Mucosa of stomach (tissue), 1 donor: Measurements from ENCODE around the gene PRORP.
A peak's percentile ranks its signal among the peaks of the same experiment; 100 is the strongest.

Experiments
- H3K27me3 ChIP-seq: one replicate; pipeline ENCODE4 v1.7.0; 2013; ENCODE audit warnings: mild to moderate bottlenecking, low read length; ENCODE audit not compliant: control insufficient read depth, insufficient read depth
- H3K36me3 ChIP-seq: one replicate; pipeline ENCODE4 v1.7.0; 2013; ENCODE audit warnings: low read length; ENCODE audit not compliant: control insufficient read depth, insufficient read depth
- H3K4me1 ChIP-seq: one replicate; pipeline ENCODE4 v1.7.0; 2013; ENCODE audit warnings: mild to moderate bottlenecking, low read length; ENCODE audit not compliant: control insufficient read depth, insufficient read depth
- H3K4me3 ChIP-seq: one replicate; pipeline ENCODE4 v1.7.0; 2013; ENCODE audit warnings: low read length
- H3K9ac ChIP-seq: one replicate; pipeline ENCODE4 v1.7.0; 2013; ENCODE audit warnings: mild to moderate bottlenecking, low read length, moderate library complexity
- H3K9me3 ChIP-seq: one replicate; pipeline ENCODE4 v1.7.0; 2013; ENCODE audit warnings: mild to moderate bottlenecking, low read length, moderate library complexity; ENCODE audit not compliant: control insufficient read depth
- donor health status: Pancreatic carcinoma.

The PRORP gene

DNA sequence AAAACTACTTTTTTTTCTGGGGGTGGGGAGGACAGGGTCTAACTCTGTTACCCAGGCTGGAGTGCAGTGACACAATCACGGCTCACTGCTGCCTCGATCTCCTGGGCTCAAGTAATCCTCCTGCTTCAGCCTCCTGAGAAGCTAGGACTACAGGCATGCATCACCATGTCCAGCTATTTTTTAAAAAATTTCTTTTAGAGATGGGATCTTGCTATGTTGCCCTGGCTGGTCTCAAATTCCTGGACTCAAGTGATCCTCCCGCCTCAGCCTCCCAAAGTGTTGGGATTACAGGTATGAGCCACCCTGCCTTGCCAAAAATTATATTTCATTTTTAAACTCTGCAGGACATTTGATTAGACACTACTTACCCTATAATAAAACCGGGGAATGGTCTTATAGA, 6.1 kb upstream of the PRORP start:
- H3K36me3 ChIP-seq, result peaks cover 5% of the 10 kb centered on the region
- no peaks in the 10 kb centered on the region for H3K27me3 ChIP-seq
- no peak overlapping the region for H3K4me3 ChIP-seq
- no peak overlapping the region for H3K9ac ChIP-seq
- no peaks in the 10 kb centered on the region for H3K4me1 ChIP-seq
- no peaks in the 10 kb centered on the region for H3K9me3 ChIP-seq

DNA sequence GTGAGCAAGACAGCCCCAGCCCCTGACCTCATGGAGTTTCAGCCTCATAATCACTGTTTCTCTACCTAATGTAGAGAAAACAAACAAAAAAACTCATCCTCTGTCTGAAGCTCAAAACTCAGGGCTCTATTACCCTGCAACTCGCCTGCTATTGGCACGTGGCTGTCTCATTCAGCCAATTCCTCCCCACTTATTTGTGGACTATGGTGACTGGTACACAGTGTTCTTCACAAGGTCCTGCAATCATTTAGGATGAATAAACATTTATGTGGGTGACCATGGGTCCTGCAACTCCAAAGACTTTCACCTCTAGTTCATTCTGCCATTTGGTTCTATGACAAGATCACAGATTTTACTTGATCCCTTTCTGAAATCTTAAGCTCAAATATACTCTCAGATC, 5.2 kb upstream of the PRORP start:
- Histone ChIP-seq H3K9ac (no peak overlapping the region), H3K4me3 (no peak overlapping the region), H3K36me3 (peaks cover 5% of the 10 kb centered on the region), H3K4me1 (no peaks in the 10 kb centered on the region), H3K9me3 (no peaks in the 10 kb centered on the region), H3K27me3 (no peaks in the 10 kb centered on the region)

DNA sequence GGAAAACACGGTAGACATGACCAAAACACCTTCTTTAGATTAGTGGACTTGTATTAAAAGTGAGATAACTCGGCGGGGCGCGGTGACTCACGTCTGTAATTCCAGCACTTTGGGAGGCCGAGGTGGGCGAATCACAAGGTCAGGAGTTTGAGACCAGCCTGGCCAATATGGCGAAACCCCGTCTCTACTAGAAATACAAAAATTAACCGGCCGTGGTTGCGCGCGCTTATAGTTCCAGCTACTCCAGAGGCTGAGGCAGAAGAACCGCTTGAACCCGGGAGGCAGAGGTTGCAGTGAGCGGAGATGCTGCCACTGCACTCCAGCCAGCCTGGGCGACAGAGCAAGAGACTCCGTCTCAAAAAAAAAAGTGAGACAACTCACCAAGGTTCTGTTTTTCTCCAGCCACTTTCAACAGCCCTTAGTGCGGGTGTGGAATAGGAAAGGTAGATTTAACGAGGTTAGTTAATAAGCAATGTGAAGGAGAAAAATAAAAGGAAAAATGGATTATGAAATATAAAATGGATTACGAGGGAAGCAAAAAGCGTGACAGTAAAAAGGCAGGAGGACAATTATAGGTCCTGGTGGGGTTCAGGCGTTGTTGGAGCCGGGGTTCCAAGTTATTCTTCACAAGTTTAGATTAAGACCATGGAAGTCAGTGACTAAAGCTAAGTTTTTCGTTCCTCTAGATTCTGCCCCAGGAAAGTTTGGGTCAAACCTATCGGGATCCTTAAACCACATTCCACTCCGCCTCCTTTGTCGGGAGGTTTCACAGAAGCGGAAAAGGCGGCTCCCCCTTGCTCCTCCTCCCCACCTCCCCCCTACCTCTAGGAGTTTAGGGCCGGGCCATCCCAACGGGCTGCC, 1.1 kb upstream of the PRORP start:
- Histone ChIP-seq H3K9me3 (no peaks in the 10 kb centered on the region), H3K27me3 (no peaks in the 10 kb centered on the region), H3K4me1 (peaks cover 9% of the 10 kb centered on the region), H3K4me3 (peak overlapping the region; percentile 88), H3K9ac (peak overlapping the region; percentile 95), H3K36me3 (no peaks in the 10 kb centered on the region)

DNA sequence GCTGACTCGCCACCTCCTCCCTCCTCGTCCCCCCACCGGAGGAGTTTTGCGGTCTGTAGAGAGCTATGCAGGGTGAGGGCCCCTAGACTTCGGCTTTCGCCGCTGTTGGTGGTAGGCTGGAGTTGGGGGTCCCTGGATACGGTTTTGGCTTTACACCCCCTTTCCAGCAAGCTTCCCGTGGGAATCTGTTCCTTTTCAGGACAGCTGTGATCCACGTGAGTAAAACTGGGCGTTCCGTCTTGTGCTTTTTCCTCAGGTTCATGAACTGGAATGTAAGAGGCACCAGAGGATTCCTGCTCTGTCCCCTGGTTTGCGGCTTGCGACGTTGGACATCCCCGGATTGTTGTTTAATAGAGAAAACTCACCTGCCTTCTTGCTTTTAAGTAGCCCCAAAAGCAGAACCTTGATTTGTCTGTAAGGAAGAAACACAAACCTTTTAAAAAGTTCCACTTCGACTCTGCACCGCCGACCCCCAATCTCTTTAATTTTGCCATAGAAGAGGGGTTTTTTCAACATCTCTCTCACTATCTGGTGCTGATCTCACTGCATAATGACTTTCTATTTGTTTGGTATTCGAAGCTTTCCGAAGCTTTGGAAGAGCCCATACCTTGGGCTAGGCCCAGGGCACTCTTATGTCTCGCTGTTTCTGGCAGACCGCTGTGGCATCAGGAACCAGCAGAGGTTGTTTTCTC, 490 bp downstream of the PRORP start:
- Histone ChIP-seq H3K36me3 (no peaks in the 10 kb centered on the region), H3K27me3 (no peaks in the 10 kb centered on the region), H3K4me3 (peak overlapping the region; percentile 88), H3K9me3 (no peaks in the 10 kb centered on the region), H3K4me1 (peaks cover 9% of the 10 kb centered on the region), H3K9ac (peak overlapping the region; percentile 95)

DNA sequence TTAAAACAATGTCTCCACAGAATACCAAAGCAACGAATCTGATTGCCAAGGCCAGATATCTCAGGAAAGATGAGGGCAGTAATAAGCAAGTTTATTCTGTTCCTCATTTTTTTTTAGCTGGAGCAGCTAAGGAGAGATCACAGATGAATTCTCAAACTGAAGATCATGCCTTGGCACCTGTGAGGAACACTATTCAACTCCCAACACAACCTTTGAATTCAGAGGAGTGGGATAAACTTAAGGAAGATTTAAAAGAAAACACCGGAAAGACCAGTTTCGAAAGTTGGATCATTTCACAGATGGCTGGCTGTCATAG, 994 bp downstream of the PRORP start:
- H3K4me3 ChIP-seq, result peak overlapping the region; percentile 88
- peaks cover 9% of the 10 kb centered on the region for H3K4me1 ChIP-seq
- H3K9ac ChIP-seq, result peak overlapping the region; percentile 95
- H3K36me3 ChIP-seq, result no peaks in the 10 kb centered on the region
- no peaks in the 10 kb centered on the region for H3K9me3 ChIP-seq
- H3K27me3 ChIP-seq, result no peaks in the 10 kb centered on the region

DNA sequence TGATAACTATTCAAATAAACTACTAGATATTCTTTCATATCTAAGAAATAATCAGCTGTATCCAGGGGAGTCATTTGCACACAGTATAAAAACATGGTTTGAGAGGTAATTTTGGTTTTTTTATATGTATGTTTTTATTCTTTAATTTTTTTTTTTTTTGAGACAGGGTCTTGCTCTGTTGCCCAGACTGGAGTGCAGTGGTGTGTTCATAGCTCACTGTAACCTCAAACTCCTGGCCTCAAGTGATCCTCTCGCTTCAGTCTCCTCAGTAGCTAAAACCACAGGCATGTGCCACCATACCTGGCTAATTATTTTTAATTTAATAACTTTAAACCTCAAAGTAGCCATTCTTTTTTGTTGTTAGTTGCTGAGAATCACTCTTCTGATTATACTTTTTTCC, 1.8 kb downstream of the PRORP start:
- Histone ChIP-seq H3K4me1 (peaks cover 9% of the 10 kb centered on the region), H3K27me3 (no peaks in the 10 kb centered on the region), H3K36me3 (no peaks in the 10 kb centered on the region), H3K9ac (no peak overlapping the region), H3K9me3 (no peaks in the 10 kb centered on the region), H3K4me3 (no peak overlapping the region)

DNA sequence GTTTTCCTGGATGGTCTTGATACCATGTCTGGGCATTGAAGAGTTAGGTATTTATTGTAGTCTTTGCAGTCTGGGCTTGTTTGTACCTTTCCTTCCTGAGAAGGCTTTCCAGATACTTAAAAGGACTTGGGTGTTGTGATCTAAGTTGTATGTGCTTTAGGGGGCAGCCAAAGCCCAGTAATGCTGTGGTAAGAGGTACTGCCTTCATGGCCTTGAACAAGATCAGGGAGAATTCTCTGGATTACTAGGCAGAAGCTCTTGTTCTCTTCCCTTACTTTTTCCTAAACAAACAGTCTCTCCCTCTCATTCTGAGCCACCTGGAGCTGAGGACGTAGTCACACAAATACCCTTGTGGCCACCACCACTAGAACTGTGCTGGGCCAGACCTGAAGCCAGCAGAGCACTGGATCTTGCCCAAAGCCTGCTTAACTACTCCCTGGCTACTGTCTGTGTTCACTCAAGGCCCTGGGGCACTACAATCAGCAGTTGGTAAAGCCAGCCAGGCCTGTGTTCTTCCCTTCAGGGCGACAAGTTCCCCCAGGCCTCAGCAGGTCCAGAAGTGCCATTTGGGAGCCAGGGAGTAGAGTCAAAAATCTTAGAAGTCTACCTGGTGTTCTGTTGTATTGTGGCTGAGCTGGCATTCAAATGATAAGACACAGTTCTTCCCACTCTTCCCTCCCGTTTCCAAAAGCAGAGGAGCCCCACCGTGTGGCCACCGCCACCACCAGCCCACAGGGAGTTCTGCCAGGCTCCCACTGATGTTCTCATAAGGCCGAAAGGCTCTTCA, 11.4 kb downstream of the PRORP start:
- Histone ChIP-seq H3K27me3 (no peaks in the 10 kb centered on the region), H3K4me1 (no peaks in the 10 kb centered on the region), H3K36me3 (no peaks in the 10 kb centered on the region), H3K4me3 (no peak overlapping the region), H3K9me3 (no peaks in the 10 kb centered on the region), H3K9ac (no peak overlapping the region)

DNA sequence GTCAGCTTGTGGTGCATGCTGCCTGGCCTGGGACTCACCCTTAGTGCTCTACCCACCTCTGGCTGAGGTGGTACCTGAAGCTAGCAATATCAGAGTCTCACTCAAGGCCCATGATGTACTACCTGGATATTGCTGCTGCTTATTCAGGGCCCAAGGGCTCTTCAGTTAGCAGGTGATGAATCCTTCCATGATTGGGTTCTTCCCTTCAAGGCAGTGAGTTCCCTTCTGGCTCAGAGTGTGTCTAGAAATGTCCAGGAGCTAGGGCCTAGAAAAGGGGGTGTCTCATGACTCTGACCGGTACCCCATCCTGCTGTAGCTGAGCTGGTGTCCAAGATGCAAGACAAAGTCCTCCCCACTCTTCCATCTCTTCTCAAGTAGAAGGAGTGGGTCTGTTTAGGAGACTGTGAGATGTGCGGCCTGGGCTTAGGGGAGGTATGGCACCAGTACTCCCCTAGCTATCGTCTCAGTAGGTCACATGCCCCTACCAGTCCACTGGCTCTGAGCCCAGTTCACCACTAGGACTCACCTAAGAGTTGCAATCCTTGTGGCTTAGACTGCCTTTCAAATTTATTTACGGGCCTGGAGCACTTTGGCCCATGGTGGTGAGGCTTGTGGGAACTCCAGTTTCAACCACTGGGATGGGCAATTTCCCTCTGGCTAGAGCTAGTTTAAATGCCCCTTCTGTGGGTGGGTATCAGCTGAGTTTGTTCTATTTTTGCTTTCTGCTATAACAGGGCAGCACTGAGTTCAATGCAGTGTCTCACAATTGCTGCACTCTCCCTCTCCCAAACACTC, 12.2 kb downstream of the PRORP start:
- no peaks in the 10 kb centered on the region for H3K36me3 ChIP-seq

DNA sequence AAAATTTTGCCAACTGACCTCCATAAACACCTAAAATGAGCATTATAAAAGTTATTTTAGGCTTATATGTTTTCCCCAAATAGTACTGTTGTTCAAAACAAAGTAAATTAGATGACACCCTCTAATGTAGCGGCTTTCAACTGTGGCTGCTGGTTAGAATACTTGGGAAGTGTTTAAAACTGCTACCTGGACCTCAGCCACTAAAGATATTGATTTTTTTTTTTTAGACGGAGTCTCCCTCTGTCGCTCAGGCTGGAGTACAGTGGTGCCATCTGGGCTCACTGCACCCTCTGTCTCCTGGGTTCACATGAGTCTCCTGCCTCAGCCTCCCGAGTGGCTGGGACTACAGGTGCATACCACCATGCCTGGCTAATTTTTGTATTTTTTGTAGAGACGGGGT, 16.2 kb downstream of the PRORP start:
- H3K9ac ChIP-seq, result no peak overlapping the region
- no peaks in the 10 kb centered on the region for H3K36me3 ChIP-seq
- H3K9me3 ChIP-seq, result no peaks in the 10 kb centered on the region
- H3K4me1 ChIP-seq, result no peaks in the 10 kb centered on the region
- H3K4me3 ChIP-seq, result no peak overlapping the region
- H3K27me3 ChIP-seq, result no peaks in the 10 kb centered on the region

More for the DNA sequence above, 12.2 kb downstream of the PRORP start:
- no peaks in the 10 kb centered on the region for H3K9me3 ChIP-seq
- H3K4me1 ChIP-seq, result no peaks in the 10 kb centered on the region
- no peaks in the 10 kb centered on the region for H3K27me3 ChIP-seq
- H3K4me3 ChIP-seq, result no peak overlapping the region
- H3K9ac ChIP-seq, result no peak overlapping the region

DNA sequence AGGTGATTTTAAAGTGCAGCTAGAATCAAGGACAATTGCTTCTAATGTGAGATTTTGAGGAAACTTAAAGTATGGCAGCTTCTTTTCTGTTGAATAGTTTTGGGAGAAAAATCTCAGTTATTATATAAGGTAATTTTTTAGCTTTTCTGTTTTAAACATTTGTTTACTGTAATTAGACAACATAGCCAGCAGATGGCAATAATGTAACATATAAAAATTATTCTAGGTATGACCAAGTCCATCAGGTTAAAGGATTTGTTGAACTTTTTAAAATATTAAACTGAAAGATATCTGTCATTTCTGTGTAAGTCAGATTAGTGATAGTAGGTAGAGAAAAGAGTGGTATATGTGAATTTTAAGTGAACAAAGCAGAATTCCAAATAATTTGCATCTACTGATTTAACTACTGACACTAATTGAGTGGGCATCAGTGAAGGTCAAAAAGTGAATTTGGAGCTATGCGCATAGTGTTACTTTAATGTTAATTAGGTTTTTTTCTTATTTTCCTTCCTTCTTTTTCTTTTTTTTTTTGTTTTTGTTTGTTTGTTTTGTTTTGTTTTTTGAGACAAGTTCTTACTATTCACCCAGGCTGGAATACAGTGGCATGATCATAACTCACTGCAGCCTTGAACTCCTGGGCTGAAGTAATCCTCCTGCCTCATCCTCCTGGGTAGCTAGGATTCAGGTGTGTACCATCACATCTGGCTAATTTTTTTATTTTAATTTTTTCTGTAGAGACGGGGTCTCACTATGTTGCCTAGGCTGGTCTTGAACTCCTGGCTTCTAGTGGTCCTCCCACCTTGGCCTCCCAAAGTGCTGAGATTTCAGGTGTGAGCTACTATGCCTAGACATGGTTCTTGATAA, 18.6 kb downstream of the PRORP start:
- Histone ChIP-seq H3K27me3 (no peaks in the 10 kb centered on the region), H3K4me1 (no peaks in the 10 kb centered on the region), H3K9ac (no peak overlapping the region), H3K4me3 (no peak overlapping the region), H3K36me3 (no peaks in the 10 kb centered on the region), H3K9me3 (no peaks in the 10 kb centered on the region)

DNA sequence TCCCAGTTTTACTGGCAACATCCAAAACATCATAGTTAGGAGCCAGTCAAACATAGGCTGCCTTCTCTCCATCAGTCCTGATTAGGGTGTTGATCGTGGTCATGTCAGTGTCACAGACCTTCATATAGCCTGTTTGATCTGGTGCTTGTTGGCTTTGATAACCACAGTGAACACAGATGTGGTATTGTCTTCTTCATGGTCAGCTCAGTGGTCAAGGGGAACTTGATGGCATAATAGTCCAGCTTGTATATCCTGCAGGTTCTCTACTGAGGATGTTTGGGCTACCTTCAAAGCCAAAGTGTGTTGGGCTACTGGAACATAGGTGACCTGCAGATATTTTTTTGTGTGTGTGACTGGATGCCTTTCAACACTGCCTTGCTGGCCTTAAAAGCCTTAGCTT, 21.7 kb downstream of the PRORP start:
- H3K9ac ChIP-seq, result no peak overlapping the region
- H3K4me3 ChIP-seq, result no peak overlapping the region
- no peaks in the 10 kb centered on the region for H3K36me3 ChIP-seq
- H3K27me3 ChIP-seq, result no peaks in the 10 kb centered on the region
- no peaks in the 10 kb centered on the region for H3K9me3 ChIP-seq
- no peaks in the 10 kb centered on the region for H3K4me1 ChIP-seq
